ENCODE measurements around the gene SLC37A2.

Gene SLC37A2

DNA sequence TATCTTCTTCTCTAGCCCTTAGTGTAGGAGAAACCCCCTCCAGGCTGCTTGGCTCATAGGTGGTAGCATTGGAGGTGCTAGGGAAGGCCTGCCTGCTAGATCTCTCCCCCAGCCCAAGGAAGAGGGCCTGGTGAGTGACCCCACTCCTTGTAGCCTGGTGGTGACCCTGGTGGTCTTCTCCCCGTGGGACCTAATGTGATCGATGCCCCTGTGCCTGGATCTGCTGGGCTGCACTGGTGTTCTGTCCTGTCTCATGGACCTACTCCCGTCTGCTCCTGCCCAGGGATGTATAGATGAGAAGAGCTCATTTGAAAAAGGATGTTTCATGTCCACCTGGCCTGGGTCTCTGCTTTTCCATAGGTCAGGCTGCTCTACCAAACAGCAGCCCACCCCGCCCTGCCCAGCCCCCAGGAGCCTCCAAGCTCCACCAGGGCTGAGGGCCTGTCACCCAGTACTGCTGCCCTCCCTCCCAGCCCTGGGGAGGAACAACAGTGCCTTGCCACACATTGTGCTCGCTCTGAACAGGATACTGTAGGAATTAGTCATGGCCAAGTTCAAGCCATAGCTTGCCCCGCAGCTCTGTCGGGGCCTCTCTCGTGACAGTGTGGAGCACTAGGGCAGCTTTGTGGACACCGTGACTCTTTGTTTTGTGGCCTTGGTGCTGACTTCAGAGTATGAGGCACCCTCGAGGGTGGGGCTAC, 19.7 kb downstream of the SLC37A2 start:
- in situ Hi-C loops (cut with HindIII; ENCODE audit: low sequenced_read_pairs), result no loop called here
- DNase-seq (ENCODE audit: low read depth), result peak; percentile 13
- TF ChIP-seq, protein P1, sequence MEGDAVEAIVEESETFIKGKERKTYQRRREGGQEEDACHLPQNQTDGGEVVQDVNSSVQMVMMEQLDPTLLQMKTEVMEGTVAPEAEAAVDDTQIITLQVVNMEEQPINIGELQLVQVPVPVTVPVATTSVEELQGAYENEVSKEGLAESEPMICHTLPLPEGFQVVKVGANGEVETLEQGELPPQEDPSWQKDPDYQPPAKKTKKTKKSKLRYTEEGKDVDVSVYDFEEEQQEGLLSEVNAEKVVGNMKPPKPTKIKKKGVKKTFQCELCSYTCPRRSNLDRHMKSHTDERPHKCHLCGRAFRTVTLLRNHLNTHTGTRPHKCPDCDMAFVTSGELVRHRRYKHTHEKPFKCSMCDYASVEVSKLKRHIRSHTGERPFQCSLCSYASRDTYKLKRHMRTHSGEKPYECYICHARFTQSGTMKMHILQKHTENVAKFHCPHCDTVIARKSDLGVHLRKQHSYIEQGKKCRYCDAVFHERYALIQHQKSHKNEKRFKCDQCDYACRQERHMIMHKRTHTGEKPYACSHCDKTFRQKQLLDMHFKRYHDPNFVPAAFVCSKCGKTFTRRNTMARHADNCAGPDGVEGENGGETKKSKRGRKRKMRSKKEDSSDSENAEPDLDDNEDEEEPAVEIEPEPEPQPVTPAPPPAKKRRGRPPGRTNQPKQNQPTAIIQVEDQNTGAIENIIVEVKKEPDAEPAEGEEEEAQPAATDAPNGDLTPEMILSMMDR (IDR thresholded peaks at IDR 0.05; ENCODE audit: low read depth, low read length, missing control alignments), result no peak
- H3K4me3 ChIP-seq (ENCODE audit: low read depth, low read length), result no peak overlapping the region

DNA sequence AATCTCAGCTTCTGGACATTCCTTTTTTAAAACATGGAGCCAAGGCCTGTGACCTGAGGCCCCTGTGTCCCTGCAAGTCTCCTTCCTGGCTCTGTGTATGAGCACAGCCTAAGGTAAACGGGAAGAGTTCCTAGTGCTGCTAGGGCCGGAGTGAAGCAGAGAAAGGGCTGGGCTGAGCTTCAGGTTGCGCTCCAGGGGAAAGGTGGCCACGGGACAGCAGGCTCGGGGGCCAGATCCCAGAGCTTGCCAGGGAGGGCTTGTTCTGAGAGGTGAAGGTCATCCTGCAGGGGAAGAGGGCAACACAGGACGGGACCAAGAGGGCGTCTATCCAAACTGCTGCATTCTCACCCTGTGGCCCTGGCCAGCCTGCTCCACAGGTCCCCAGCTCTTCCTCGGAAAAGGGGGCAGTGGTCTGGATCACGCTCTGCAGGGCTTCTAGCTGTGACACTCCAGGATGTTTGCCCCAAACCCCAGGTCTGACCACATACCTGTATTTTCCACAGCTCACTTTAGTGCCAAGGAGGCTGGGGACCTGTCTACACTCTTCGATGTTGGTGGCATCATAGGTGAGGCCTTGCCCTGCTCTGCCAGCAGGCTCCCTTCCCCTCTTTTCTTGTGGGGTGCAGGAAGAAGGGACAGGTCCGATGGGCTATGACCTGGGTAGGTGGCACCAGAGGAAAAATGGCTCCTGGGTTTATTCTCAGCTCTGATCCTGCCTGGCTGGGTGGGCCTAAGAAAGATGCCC, 20.4 kb downstream of the SLC37A2 start:
- in situ Hi-C loops (cut with HindIII; ENCODE audit: low sequenced_read_pairs), result no loop called here
- no peak overlapping the region for H3K4me3 ChIP-seq (ENCODE audit: low read depth, low read length)
- no peak for DNase-seq (ENCODE audit: low read depth)
- TF ChIP-seq, protein P1 (IDR thresholded peaks at IDR 0.05; ENCODE audit: low read depth, low read length, missing control alignments), result no peak

DNA sequence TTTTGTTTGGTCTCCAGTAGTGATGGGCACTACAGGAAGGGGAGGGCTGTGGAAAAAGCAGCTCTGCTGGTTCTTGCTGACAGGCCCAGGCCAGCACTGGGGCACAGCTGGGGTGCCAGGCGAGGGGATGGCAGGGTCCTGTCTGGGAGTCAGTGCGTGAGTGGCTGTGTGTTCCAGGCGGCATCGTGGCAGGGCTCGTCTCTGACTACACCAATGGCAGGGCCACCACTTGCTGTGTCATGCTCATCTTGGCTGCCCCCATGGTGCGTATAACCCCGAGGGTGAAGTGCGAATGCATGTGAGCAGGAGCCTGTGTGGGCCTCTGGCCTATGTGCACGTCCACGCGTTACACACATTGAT, 20.9 kb downstream of the SLC37A2 start:
- TF ChIP-seq, protein P1 (IDR thresholded peaks at IDR 0.05; ENCODE audit: low read depth, low read length, missing control alignments), result no peak
- in situ Hi-C loops (cut with HindIII; ENCODE audit: low sequenced_read_pairs), result no loop called here
- H3K4me3 ChIP-seq (ENCODE audit: low read depth, low read length), result no peak overlapping the region
- no peak for DNase-seq (ENCODE audit: low read depth)

DNA sequence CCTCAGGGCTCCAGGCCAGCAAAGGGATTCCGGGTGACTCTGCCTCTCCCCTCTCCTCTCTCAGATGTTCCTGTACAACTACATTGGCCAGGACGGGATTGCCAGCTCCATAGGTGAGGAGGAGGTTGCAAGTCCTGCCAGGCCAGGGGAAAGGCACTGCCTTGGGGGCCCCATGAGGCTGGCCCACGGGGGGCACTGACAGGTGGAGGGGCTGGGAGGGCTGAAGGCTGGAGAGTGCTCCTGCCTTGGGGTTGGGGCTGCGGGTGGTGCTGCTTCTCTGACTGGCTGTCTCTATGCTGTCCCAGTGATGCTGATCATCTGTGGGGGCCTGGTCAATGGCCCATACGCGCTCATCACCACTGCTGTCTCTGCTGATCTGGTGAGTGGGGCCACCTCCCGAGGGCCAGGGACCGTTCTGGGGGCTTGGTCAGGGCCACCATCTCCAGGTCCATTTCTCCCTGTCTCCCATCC, 21.7 kb downstream of the SLC37A2 start:
- in situ Hi-C loops (cut with HindIII; ENCODE audit: low sequenced_read_pairs), result no loop called here
- no peak for DNase-seq (ENCODE audit: low read depth)
- no peak overlapping the region for H3K4me3 ChIP-seq (ENCODE audit: low read depth, low read length)
- TF ChIP-seq, protein P1 (IDR thresholded peaks at IDR 0.05; ENCODE audit: low read depth, low read length, missing control alignments), result no peak

DNA sequence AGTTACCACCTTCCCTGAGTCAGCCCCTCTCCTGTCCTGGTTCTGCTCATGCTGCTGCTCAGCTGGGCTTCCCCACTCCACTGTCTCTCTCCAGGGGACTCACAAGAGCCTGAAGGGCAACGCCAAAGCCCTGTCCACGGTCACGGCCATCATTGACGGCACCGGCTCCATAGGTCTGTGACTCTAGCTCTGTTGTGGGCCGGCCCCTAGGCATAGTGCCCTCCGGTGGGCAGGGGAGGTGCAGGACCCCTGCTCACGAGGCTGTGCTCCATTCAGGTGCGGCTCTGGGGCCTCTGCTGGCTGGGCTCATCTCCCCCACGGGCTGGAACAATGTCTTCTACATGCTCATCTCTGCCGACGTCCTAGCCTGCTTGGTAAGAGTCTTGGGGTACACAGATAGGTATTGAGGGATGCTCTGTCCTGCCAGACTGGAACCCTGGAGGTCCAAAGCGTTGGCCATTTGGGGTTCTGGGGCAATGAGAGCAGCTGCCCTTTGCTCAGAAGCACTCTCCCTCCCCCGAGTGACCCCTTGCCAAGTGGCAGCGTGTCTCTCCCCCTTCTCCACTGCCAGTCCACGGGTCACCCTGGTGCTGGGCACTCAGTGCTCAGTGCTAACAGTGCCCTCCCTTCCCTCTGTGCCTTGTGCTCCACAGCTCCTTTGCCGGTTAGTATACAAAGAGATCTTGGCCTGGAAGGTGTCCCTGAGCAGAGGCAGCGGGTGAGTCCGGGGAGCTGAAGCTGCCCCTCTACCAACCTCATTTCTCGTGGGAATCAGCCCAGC, 22.4 kb downstream of the SLC37A2 start:
- DNase-seq (ENCODE audit: low read depth), result no peak
- in situ Hi-C loops (cut with HindIII; ENCODE audit: low sequenced_read_pairs), result no loop called here
- H3K4me3 ChIP-seq (ENCODE audit: low read depth, low read length), result no peak overlapping the region
- TF ChIP-seq, protein P1 (IDR thresholded peaks at IDR 0.05; ENCODE audit: low read depth, low read length, missing control alignments), result no peak

DNA sequence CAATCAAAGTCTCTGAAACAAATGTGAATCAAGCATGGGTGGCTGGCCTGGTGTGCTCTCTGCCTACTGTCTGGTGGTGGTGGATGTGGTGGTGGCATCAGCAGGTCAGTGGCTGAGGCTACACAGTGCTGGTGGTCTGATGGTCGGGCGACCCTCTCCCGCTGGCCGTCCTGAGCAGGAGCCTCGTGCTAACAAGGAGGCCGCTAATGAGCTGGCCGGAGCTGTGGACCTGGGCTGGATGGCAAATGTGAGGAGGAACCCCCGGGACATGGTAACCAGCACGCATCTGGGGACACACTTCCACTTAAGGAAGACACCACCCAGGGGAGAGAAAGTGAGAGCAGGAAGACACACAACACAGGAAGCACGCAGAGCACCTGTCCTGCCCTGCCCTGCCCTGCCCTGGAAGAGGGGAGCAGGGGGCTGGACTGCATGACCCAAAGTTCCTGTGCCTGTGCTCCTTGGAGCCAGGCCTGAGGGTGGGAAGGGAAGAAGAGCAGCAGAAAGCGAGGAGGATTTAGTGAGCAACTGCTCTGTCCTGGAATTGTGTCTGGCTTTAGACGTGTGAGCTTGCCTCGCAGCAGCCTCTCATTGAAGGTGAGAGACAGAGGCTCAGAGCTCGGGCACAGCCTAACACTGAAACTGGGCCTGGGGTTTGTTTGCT, 23.7 kb downstream of the SLC37A2 start:
- TF ChIP-seq, protein P1 (IDR thresholded peaks at IDR 0.05; ENCODE audit: low read depth, low read length, missing control alignments), result no peak
- no peak for DNase-seq (ENCODE audit: low read depth)

More for the DNA sequence above, 23.7 kb downstream of the SLC37A2 start:
- in situ Hi-C loops (cut with HindIII; ENCODE audit: low sequenced_read_pairs), result no loop called here
- no peak overlapping the region for H3K4me3 ChIP-seq (ENCODE audit: low read depth, low read length)
